ENCODE measurements around the gene RAPGEF1. TPM values are rescaled to one million over a fixed set of nuclear protein-coding genes. Genes with fewer than 3 reads are reported as not detected.
"Not testable (repeated sequence)": the region's sequence is repeated elsewhere in the genome, so short reads cannot be mapped to it uniquely, and the experiment has no call there.

RAPGEF1 gene
- total RNA-seq, 1 experiment from 2014 or later = 6.1 TPM

GRCh38 chr9:131557855-131558548 lies 181.9 kb downstream of the RAPGEF1 start:
- H2AFZ ChIP-seq (ENCODE audit: low read length) = no peak overlapping the region
- no peaks in the 10 kb centered on the region for H3K36me3 ChIP-seq (ENCODE audit: insufficient read depth, low read length)
- no peaks in the 10 kb centered on the region for H3K79me2 ChIP-seq (ENCODE audit: low read length)
- no peak overlapping the region for H3K4me3 ChIP-seq (ENCODE audit: low read length)
- no peak overlapping the region for H3K27ac ChIP-seq (ENCODE audit: low read length)
- H3K27me3 ChIP-seq (ENCODE audit: low read length) = no peaks in the 10 kb centered on the region
- no peaks in the 10 kb centered on the region for H3K9me2 ChIP-seq (replicated peaks; ENCODE audit: insufficient read depth, low read length)
- H3K4me1 ChIP-seq (ENCODE audit: low read length) = no peaks in the 10 kb centered on the region
- no peak overlapping the region for H3K9ac ChIP-seq (ENCODE audit: low read length)
- no peak overlapping the region for H3K4me2 ChIP-seq (ENCODE audit: low read depth, low read length, poor library complexity, severe bottlenecking)
- DNase-seq = no peak
- H4K20me1 ChIP-seq (ENCODE audit: insufficient read depth, low read depth, low read length) = no peaks in the 10 kb centered on the region
- no peaks in the 10 kb centered on the region for H3K9me3 ChIP-seq (ENCODE audit: low read length)

- H3K4me2 ChIP-seq (ENCODE audit: low read depth, low read length, poor library complexity, severe bottlenecking) = no peak overlapping the region
- H3K9me3 ChIP-seq (ENCODE audit: low read length) = no peaks in the 10 kb centered on the region
- no peak overlapping the region for H3K9ac ChIP-seq (ENCODE audit: low read length)
- no peaks in the 10 kb centered on the region for H3K36me3 ChIP-seq (ENCODE audit: insufficient read depth, low read length)
- no peaks in the 10 kb centered on the region for H3K9me2 ChIP-seq (replicated peaks; ENCODE audit: insufficient read depth, low read length)
- H3K4me1 ChIP-seq (ENCODE audit: low read length) = no peaks in the 10 kb centered on the region
- H4K20me1 ChIP-seq (ENCODE audit: insufficient read depth, low read depth, low read length) = no peaks in the 10 kb centered on the region
- no peaks in the 10 kb centered on the region for H3K79me2 ChIP-seq (ENCODE audit: low read length)
- DNase-seq = no peak
- no peak overlapping the region for H3K4me3 ChIP-seq (ENCODE audit: low read length)
- H3K27ac ChIP-seq (ENCODE audit: low read length) = no peak overlapping the region
- H3K27me3 ChIP-seq (ENCODE audit: low read length) = no peaks in the 10 kb centered on the region
- H2AFZ ChIP-seq (ENCODE audit: low read length) = no peak overlapping the region
Measured at GRCh38 chr9:131555841-131556673, 183.8 kb downstream of the RAPGEF1 start.

GRCh38 chr9:131554843-131555351 lies 185.0 kb downstream of the RAPGEF1 start:
- Histone ChIP-seq H3K27me3 (ENCODE audit: low read length) (no peaks in the 10 kb centered on the region), H3K79me2 (ENCODE audit: low read length) (no peaks in the 10 kb centered on the region), H3K27ac (ENCODE audit: low read length) (no peak overlapping the region), H3K9ac (ENCODE audit: low read length) (no peak overlapping the region), H4K20me1 (ENCODE audit: insufficient read depth, low read depth, low read length) (no peaks in the 10 kb centered on the region), H3K4me2 (ENCODE audit: low read depth, low read length, poor library complexity, severe bottlenecking) (no peak overlapping the region), H2AFZ (ENCODE audit: low read length) (no peak overlapping the region), H3K4me1 (ENCODE audit: low read length) (no peaks in the 10 kb centered on the region), H3K9me3 (ENCODE audit: low read length) (no peaks in the 10 kb centered on the region), H3K9me2 (replicated peaks; ENCODE audit: insufficient read depth, low read length) (no peaks in the 10 kb centered on the region), H3K4me3 (ENCODE audit: low read length) (no peak overlapping the region), H3K36me3 (ENCODE audit: insufficient read depth, low read length) (no peaks in the 10 kb centered on the region)
- DNase-seq = no peak

- DNase-seq = peak; percentile 51
- Histone ChIP-seq H4K20me1 (ENCODE audit: insufficient read depth, low read depth, low read length) (no peaks in the 10 kb centered on the region), H3K79me2 (ENCODE audit: low read length) (no peaks in the 10 kb centered on the region), H3K27ac (ENCODE audit: low read length) (no peak overlapping the region), H3K4me2 (ENCODE audit: low read depth, low read length, poor library complexity, severe bottlenecking) (no peak overlapping the region), H2AFZ (ENCODE audit: low read length) (no peak overlapping the region), H3K9ac (ENCODE audit: low read length) (no peak overlapping the region), H3K27me3 (ENCODE audit: low read length) (no peaks in the 10 kb centered on the region), H3K9me2 (replicated peaks; ENCODE audit: insufficient read depth, low read length) (no peaks in the 10 kb centered on the region), H3K4me3 (ENCODE audit: low read length) (no peak overlapping the region), H3K4me1 (ENCODE audit: low read length) (no peaks in the 10 kb centered on the region), H3K9me3 (ENCODE audit: low read length) (no peaks in the 10 kb centered on the region), H3K36me3 (ENCODE audit: insufficient read depth, low read length) (no peaks in the 10 kb centered on the region)
Measured at GRCh38 chr9:131554087-131554842, 185.6 kb downstream of the RAPGEF1 start.

- no peaks in the 10 kb centered on the region for H3K9me3 ChIP-seq (ENCODE audit: low read length)
- no peaks in the 10 kb centered on the region for H3K27me3 ChIP-seq (ENCODE audit: low read length)
- H3K9me2 ChIP-seq (replicated peaks; ENCODE audit: insufficient read depth, low read length) = no peaks in the 10 kb centered on the region
- DNase-seq = no peak
- no peak overlapping the region for H3K4me3 ChIP-seq (ENCODE audit: low read length)
- no peak overlapping the region for H2AFZ ChIP-seq (ENCODE audit: low read length)
- no peaks in the 10 kb centered on the region for H3K36me3 ChIP-seq (ENCODE audit: insufficient read depth, low read length)
- no peaks in the 10 kb centered on the region for H4K20me1 ChIP-seq (ENCODE audit: insufficient read depth, low read depth, low read length)
- no peak overlapping the region for H3K9ac ChIP-seq (ENCODE audit: low read length)
- no peak overlapping the region for H3K27ac ChIP-seq (ENCODE audit: low read length)
- H3K4me2 ChIP-seq (ENCODE audit: low read depth, low read length, poor library complexity, severe bottlenecking) = no peak overlapping the region
- H3K4me1 ChIP-seq (ENCODE audit: low read length) = no peaks in the 10 kb centered on the region
- no peaks in the 10 kb centered on the region for H3K79me2 ChIP-seq (ENCODE audit: low read length)
Measured at GRCh38 chr9:131552030-131552429, 187.8 kb downstream of the RAPGEF1 start.

GRCh38 chr9:131550465-131550864 lies 189.4 kb downstream of the RAPGEF1 start:
- H3K27me3 ChIP-seq (ENCODE audit: low read length); H3K4me2 ChIP-seq (ENCODE audit: low read depth, low read length, poor library complexity, severe bottlenecking); H3K9me2 ChIP-seq (replicated peaks; ENCODE audit: insufficient read depth, low read length); DNase-seq; H3K4me1 ChIP-seq (ENCODE audit: low read length); H3K27ac ChIP-seq (ENCODE audit: low read length); H3K9ac ChIP-seq (ENCODE audit: low read length); H2AFZ ChIP-seq (ENCODE audit: low read length); H3K4me3 ChIP-seq (ENCODE audit: low read length); H3K79me2 ChIP-seq (ENCODE audit: low read length); H3K36me3 ChIP-seq (ENCODE audit: insufficient read depth, low read length); H4K20me1 ChIP-seq (ENCODE audit: insufficient read depth, low read depth, low read length); H3K9me3 ChIP-seq (ENCODE audit: low read length): not testable (repeated sequence)

- not testable (repeated sequence) for H3K9me2 ChIP-seq (replicated peaks; ENCODE audit: insufficient read depth, low read length); DNase-seq; H3K27me3 ChIP-seq (ENCODE audit: low read length); H3K4me2 ChIP-seq (ENCODE audit: low read depth, low read length, poor library complexity, severe bottlenecking); H2AFZ ChIP-seq (ENCODE audit: low read length); H3K79me2 ChIP-seq (ENCODE audit: low read length); H3K9ac ChIP-seq (ENCODE audit: low read length); H3K4me3 ChIP-seq (ENCODE audit: low read length); H4K20me1 ChIP-seq (ENCODE audit: insufficient read depth, low read depth, low read length); H3K9me3 ChIP-seq (ENCODE audit: low read length); H3K27ac ChIP-seq (ENCODE audit: low read length); H3K4me1 ChIP-seq (ENCODE audit: low read length); H3K36me3 ChIP-seq (ENCODE audit: insufficient read depth, low read length)
Measured at GRCh38 chr9:131549186-131549585, 190.7 kb downstream of the RAPGEF1 start.
